Erythroblast (primary cell): Measurements from ENCODE around the gene AVL9.
"Not testable (repeated sequence)": the region's sequence is repeated elsewhere in the genome, so short reads cannot be mapped to it uniquely, and the experiment has no call there.

Source experiments
- DNase-seq, 2 experiments: peaks; one replicate each; lab custom pipeline; 2025; lab: John Stamatoyannopoulos, UW
- GATA1 ChIP-seq: IDR thresholded peaks from 2 replicates; pipeline ENCODE4 v1.6.1; 2011; ENCODE audit warnings: low read depth, mild to moderate bottlenecking, control low read depth, low read length, moderate library complexity
- POLR2A ChIP-seq: IDR thresholded peaks from 2 replicates; pipeline ENCODE4 v1.6.1; 2011; ENCODE audit warnings: mild to moderate bottlenecking, low read length

Gene AVL9

GRCh38 chr7:32476816-32477648, 18.3 kb upstream of the AVL9 start:
- no peak for DNase-seq
- no peak for TF ChIP-seq GATA1
- TF ChIP-seq POLR2A, result no peak

GRCh38 chr7:32477649-32477980, 17.7 kb upstream of the AVL9 start:
- TF ChIP-seq POLR2A, result no peak
- TF ChIP-seq GATA1, result no peak

GRCh38 chr7:32479574-32480200, 15.6 kb upstream of the AVL9 start:
- DNase-seq, result peak; percentile 56 to 66
- TF ChIP-seq GATA1 (no peak), POLR2A (no peak)

More at GRCh38 chr7:32477649-32477980, 17.7 kb upstream of the AVL9 start:
- DNase-seq, result no peak

DNA sequence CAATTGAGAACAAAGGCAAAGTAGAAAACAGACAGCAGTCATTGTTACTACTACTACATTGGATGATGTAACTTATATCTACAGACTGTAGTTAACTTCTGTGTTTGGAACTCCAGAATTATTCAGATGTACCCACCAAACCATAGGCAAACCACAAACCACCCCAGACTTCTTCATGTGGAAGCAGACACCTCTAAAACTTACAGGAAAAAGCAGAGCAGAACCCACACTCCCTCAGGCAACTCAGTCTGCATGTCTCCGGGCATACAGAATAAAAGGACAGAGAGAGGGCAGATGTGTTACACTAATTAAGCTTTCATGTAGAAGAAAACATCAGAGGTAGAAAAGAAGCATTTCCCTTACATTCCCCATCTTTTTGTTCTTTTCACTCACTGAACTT, 14.1 kb upstream of the AVL9 start:
- TF ChIP-seq POLR2A (no peak), GATA1 (no peak)

GRCh38 chr7:32481921-32482320, 13.4 kb upstream of the AVL9 start:
- TF ChIP-seq POLR2A (no peak), GATA1 (no peak)

More for the DNA sequence above, 14.1 kb upstream of the AVL9 start:
- no peak for DNase-seq

DNA sequence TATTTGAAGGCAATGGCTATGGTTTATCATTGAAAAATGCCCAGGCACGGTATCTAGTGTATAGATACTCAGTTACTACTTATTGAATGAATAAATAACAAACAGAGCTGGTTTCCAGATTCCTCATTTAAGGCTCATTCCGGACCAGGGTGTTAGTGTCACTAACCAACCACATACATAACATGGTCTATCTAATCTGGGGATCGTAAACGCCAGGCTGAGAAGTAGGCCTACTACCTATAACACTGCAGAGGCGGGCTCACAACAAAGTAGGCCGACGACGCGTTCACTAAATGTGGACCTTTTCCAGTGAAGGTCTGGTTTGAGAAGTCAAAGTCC, 5.5 kb upstream of the AVL9 start:
- TF ChIP-seq GATA1 (no peak), POLR2A (no peak)
- DNase-seq, result no peak

More at GRCh38 chr7:32481921-32482320, 13.4 kb upstream of the AVL9 start:
- peak in 1 of 2 experiments; percentile 37 for DNase-seq

- TF ChIP-seq POLR2A, result peak; percentile 83
- TF ChIP-seq GATA1, result no peak
- peak; percentile 96 to 97 for DNase-seq
Observed at GRCh38 chr7:32490127-32490796, 5.0 kb upstream of the AVL9 start, which contains the start of gene LSM5. Gene LSM5, minus strand, starts transcription at chr7:32490380. Its CDS starts 15 bp downstream, at chr7:32490365.

DNA sequence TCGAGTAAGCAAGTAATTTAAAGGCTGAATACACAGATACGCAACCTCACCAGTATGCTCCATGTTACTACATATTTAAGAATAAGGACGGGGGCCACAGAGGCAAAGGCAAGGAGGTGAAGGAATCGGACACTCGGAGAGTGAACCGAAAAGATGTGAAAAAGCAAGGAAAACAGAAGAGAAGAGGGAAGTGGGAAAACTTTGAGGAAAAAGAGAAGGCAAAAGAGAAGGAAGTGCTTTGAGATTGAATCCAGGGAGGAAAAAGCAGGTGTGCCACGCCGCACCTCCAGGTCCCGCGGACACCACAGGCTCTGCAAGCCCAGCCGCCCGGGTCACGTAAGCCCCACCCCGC, 367 bp upstream of the AVL9 start:
- DNase-seq, result no peak
- TF ChIP-seq GATA1 (no peak), POLR2A (peak; percentile 55)

GRCh38 chr7:32496052-32496813, 944 bp downstream of the AVL9 start:
- peak; percentile 58 to 68 for DNase-seq
- TF ChIP-seq GATA1, result no peak

GRCh38 chr7:32499755-32500154, 4.5 kb downstream of the AVL9 start:
- not testable (repeated sequence) for DNase-seq

DNA sequence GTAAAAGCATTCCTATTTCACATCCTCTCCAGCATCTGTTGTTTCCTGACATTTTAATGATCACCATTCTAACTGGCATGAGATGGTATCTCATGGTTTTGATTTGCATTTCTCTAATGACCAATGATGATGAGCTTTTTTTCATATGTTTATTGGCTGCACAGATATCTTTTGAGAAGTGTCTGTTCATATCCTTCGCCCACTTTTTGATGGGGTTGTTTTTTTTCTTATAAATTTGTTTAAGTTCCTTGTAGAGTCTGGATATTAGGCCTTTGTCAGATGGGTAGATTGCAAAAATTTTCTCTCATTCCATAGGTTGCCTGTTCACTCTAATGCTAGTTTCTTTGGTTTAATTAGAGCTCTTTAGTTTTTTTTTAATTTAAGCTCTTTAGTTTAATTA, 4.9 kb downstream of the AVL9 start:
- DNase-seq, result not testable (repeated sequence)

GRCh38 chr7:32500922-32501341, 5.6 kb downstream of the AVL9 start:
- no peak for TF ChIP-seq GATA1
- TF ChIP-seq POLR2A, result no peak
- peak in 1 of 2 experiments; percentile 57 for DNase-seq

- TF ChIP-seq POLR2A, result no peak
- TF ChIP-seq GATA1, result no peak
- DNase-seq, result peak in 1 of 2 experiments; percentile 20
Observed at GRCh38 chr7:32501522-32501921, 6.2 kb downstream of the AVL9 start.

GRCh38 chr7:32502728-32503127, 7.4 kb downstream of the AVL9 start:
- DNase-seq, result no peak
- no peak for TF ChIP-seq GATA1
- no peak for TF ChIP-seq POLR2A
